ENCODE results near the gene PLPP1. TPM values are rescaled to one million over a fixed set of nuclear protein-coding genes. Genes with fewer than 3 reads are reported as not detected.

The PLPP1 gene
- polyA plus RNA-seq, 2 of the 4 experiments (the other 2 are of a cell fraction) = 37.7 to 71.6 TPM

DNA sequence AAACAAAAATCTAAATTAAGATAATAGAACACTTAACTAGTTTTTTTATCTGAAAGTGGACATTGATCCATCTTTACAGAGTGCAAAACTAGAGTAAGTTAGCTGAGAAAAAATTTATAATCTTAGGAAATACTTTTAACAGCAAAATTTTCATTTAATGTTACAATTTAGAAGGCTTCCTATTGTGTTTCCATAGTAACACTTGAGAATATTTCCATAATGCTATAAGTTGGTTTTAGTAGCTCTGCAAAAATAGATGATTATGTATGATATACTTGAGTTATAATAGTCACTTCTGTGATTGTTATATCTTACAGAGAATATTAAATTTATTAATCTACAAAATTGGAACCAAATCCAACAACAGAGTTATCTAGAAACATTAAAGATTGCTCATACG lies 148.4 kb downstream of the PLPP1 start:
- Histone ChIP-seq H3K27ac (no peak overlapping the region), H3K4me2 (no peak overlapping the region), H3K9me3 (no peaks in the 10 kb centered on the region), H3K4me1 (no peaks in the 10 kb centered on the region), H3K4me3 (no peak overlapping the region)
- 98% methylated on average over 1 of the region's 1 CpG for whole genome bisulfite sequencing (ENCODE audit: missing lambda C conversion rate)
- DNase-seq (ENCODE audit: low read depth in 1 of 2, low spot score in 1 of 2) (no peak), FAIRE-seq (no peak), ATAC-seq (no peak)
- TF ChIP-seq SREBF2 (IDR thresholded peaks at IDR 0.05) (no peak), FOSB (CRISPR knock-in tag; IDR thresholded peaks at IDR 0.05) (no peak), SMC3 (IDR thresholded peaks at IDR 0.05) (no peak)
- TF ChIP-seq, protein P1, sequence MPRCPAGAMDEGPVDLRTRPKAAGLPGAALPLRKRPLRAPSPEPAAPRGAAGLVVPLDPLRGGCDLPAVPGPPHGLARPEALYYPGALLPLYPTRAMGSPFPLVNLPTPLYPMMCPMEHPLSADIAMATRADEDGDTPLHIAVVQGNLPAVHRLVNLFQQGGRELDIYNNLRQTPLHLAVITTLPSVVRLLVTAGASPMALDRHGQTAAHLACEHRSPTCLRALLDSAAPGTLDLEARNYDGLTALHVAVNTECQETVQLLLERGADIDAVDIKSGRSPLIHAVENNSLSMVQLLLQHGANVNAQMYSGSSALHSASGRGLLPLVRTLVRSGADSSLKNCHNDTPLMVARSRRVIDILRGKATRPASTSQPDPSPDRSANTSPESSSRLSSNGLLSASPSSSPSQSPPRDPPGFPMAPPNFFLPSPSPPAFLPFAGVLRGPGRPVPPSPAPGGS (IDR thresholded peaks at IDR 0.05) = no peak
- ChIA-PET POLR2A (no interaction called here), CTCF (interaction anchor here (0.7 kb wide), 1 partner anchor 39 kb away, joined by 3 read pairs; no protein-coding TSS in a partner anchor)

DNA sequence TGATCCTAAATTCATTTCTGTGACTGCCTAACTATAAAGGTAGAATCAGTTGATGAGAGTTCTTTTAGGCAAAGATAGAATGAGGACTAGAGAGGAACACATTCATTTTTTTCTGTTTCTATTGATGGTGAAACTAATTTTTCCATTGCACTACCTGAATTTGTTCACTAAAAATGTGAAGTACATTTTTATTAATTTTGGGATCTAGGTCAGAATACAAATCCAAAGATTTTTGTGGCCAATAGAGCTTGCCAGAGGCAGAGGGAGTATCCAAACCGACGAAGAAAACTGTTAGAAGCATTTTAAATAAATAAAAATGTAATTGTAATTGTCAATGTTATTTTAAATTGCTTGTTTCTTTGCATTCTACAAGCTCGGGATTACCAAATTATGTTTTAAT lies 148.9 kb downstream of the PLPP1 start:
- H3K4me1 ChIP-seq = no peaks in the 10 kb centered on the region
- H3K9me3 ChIP-seq = no peaks in the 10 kb centered on the region
- no peak for TF ChIP-seq ESRRA (IDR thresholded peaks at IDR 0.05; ENCODE audit: borderline replicate concordance, low read length)
- no peak for TF ChIP-seq CBX2 (IDR thresholded peaks at IDR 0.05; ENCODE audit: borderline replicate concordance, low read depth)
- TF ChIP-seq CEBPB (IDR thresholded peaks at IDR 0.05) = no peak
- TF ChIP-seq RCOR1 (IDR thresholded peaks at IDR 0.05; ENCODE audit: low read depth, low read length) = no peak
- TF ChIP-seq CHD4 (IDR thresholded peaks at IDR 0.05; ENCODE audit: borderline replicate concordance) = no peak
- TF ChIP-seq, protein P2, sequence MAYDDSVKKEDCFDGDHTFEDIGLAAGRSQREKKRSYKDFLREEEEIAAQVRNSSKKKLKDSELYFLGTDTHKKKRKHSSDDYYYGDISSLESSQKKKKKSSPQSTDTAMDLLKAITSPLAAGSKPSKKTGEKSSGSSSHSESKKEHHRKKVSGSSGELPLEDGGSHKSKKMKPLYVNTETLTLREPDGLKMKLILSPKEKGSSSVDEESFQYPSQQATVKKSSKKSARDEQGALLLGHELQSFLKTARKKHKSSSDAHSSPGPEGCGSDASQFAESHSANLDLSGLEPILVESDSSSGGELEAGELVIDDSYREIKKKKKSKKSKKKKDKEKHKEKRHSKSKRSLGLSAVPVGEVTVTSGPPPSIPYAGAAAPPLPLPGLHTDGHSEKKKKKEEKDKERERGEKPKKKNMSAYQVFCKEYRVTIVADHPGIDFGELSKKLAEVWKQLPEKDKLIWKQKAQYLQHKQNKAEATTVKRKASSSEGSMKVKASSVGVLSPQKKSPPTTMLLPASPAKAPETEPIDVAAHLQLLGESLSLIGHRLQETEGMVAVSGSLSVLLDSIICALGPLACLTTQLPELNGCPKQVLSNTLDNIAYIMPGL (CRISPR knock-in tag; IDR thresholded peaks at IDR 0.05; ENCODE audit: borderline replicate concordance) = no peak
- no peak for TF ChIP-seq NPAS2 (CRISPR knock-in tag; IDR thresholded peaks at IDR 0.05; ENCODE audit: borderline replicate concordance)
- no peak for TF ChIP-seq FOSB (CRISPR knock-in tag; IDR thresholded peaks at IDR 0.05)
- no peak for TF ChIP-seq PHF8 (IDR thresholded peaks at IDR 0.05; ENCODE audit: borderline replicate concordance, low read depth)
- TF ChIP-seq MAFK (IDR thresholded peaks at IDR 0.05; ENCODE audit: partially characterized antibody) = no peak
- no peak for TF ChIP-seq RAD21 (conservative IDR thresholded peaks at IDR 0.05 in 1 of 2, IDR thresholded peaks at IDR 0.05 in 1 of 2)
- TF ChIP-seq BHLHE40 (IDR thresholded peaks at IDR 0.05; ENCODE audit: low read depth, low read length) = no peak
- TF ChIP-seq EHMT2 (IDR thresholded peaks at IDR 0.05; ENCODE audit: low read depth) = no peak
- TF ChIP-seq, protein P3, sequence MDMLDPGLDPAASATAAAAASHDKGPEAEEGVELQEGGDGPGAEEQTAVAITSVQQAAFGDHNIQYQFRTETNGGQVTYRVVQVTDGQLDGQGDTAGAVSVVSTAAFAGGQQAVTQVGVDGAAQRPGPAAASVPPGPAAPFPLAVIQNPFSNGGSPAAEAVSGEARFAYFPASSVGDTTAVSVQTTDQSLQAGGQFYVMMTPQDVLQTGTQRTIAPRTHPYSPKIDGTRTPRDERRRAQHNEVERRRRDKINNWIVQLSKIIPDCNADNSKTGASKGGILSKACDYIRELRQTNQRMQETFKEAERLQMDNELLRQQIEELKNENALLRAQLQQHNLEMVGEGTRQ (IDR thresholded peaks at IDR 0.05) = no peak
- no peak for TF ChIP-seq SMC3 (IDR thresholded peaks at IDR 0.05)
- no peak for TF ChIP-seq JUNB (IDR thresholded peaks at IDR 0.05)
- FAIRE-seq = peak; percentile 32
- H3K4me3 ChIP-seq = no peak overlapping the region
- CTCF ChIA-PET = interaction anchor here (0.7 kb wide), 1 partner anchor 39 kb away, joined by 3 read pairs; no protein-coding TSS in a partner anchor
- DNase-seq (ENCODE audit: low read depth in 1 of 2, low spot score in 1 of 2) = no peak
- H3K27ac ChIP-seq = no peak overlapping the region
- POLR2A ChIA-PET = no interaction called here
- no peak for ATAC-seq
- 90% methylated on average over 3 of the region's 3 CpGs for WGBS (ENCODE audit: missing lambda C conversion rate)
- H3K4me2 ChIP-seq = no peak overlapping the region

DNA sequence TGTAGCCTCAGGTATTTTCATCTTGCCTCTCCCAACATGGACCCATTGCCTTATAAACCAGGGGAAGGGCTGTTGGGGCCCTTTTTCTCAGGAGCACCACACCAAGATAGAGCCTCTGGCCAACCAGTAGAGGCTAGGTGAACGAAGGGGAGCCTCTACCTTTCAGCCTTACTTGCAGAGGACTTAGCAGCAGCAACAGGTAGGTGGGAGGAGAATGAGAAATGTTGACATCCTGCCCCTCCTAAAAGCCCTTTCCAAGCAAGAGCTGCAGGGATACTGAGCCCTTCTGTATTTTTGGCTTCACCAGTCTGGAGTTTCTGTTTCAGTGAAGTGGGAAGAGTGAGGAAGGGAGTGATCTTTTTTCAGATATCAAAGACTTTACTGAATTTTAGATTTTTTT lies 149.5 kb downstream of the PLPP1 start:
- H3K4me3 ChIP-seq = no peak overlapping the region
- 100% methylated on average over 1 of the region's 1 CpG for whole genome bisulfite sequencing (ENCODE audit: missing lambda C conversion rate)
- FAIRE-seq (no peak), ATAC-seq (no peak), DNase-seq (ENCODE audit: low read depth in 1 of 2, low spot score in 1 of 2) (no peak)
- POLR2A ChIA-PET = no interaction called here
- H3K4me2 ChIP-seq = no peak overlapping the region
- peaks cover 3% of the 10 kb centered on the region; the same call in 2 of the 3 replicates for H3K4me1 ChIP-seq
- H3K27ac ChIP-seq = no peak overlapping the region
- CTCF ChIA-PET = no interaction called here
- no peaks in the 10 kb centered on the region for H3K9me3 ChIP-seq
- TF ChIP-seq ZC3H11A (IDR thresholded peaks at IDR 0.05) (no peak), MYC (IDR thresholded peaks at IDR 0.05; ENCODE audit: borderline replicate concordance, low read length) (no peak), GATA3 (IDR thresholded peaks at IDR 0.05; ENCODE audit: borderline replicate concordance) (no peak), FOSL2 (IDR thresholded peaks at IDR 0.05) (no peak), FOSL2 (CRISPR knock-in tag; IDR thresholded peaks at IDR 0.05) (no peak), KDM1A (IDR thresholded peaks at IDR 0.05; ENCODE audit: low read depth) (no peak), POLR2A (IDR thresholded peaks at IDR 0.05; ENCODE audit: low read length) (no peak), ESRRA (IDR thresholded peaks at IDR 0.05; ENCODE audit: borderline replicate concordance, low read length) (no peak), RNF2 (IDR thresholded peaks at IDR 0.05; ENCODE audit: borderline replicate concordance, low read depth) (no peak), RFX5 (IDR thresholded peaks at IDR 0.05) (no peak), NPAS2 (CRISPR knock-in tag; IDR thresholded peaks at IDR 0.05; ENCODE audit: borderline replicate concordance) (no peak), ZSCAN20 (CRISPR knock-in tag; IDR thresholded peaks at IDR 0.05) (no peak)
- TF ChIP-seq, protein P4, sequence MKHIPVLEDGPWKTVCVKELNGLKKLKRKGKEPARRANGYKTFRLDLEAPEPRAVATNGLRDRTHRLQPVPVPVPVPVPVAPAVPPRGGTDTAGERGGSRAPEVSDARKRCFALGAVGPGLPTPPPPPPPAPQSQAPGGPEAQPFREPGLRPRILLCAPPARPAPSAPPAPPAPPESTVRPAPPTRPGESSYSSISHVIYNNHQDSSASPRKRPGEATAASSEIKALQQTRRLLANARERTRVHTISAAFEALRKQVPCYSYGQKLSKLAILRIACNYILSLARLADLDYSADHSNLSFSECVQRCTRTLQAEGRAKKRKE (CRISPR knock-in tag; IDR thresholded peaks at IDR 0.05; ENCODE audit: low read depth) = no peak
- TF ChIP-seq, protein P5, sequence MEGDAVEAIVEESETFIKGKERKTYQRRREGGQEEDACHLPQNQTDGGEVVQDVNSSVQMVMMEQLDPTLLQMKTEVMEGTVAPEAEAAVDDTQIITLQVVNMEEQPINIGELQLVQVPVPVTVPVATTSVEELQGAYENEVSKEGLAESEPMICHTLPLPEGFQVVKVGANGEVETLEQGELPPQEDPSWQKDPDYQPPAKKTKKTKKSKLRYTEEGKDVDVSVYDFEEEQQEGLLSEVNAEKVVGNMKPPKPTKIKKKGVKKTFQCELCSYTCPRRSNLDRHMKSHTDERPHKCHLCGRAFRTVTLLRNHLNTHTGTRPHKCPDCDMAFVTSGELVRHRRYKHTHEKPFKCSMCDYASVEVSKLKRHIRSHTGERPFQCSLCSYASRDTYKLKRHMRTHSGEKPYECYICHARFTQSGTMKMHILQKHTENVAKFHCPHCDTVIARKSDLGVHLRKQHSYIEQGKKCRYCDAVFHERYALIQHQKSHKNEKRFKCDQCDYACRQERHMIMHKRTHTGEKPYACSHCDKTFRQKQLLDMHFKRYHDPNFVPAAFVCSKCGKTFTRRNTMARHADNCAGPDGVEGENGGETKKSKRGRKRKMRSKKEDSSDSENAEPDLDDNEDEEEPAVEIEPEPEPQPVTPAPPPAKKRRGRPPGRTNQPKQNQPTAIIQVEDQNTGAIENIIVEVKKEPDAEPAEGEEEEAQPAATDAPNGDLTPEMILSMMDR (IDR thresholded peaks at IDR 0.05) = no peak

All from A549 (cell line).